GM18951 (cell line): ENCODE data around the gene ANKRD11.
A peak's percentile ranks its signal among the peaks of the same experiment; 100 is the strongest.

Experiments used
- POLR2A ChIP-seq: IDR thresholded peaks from 4 replicates; pipeline ENCODE4 v1.6.1; 2011; ENCODE audit warnings: mild to moderate bottlenecking; ENCODE audit not compliant: insufficient read length, insufficient read depth; ENCODE audit errors: extremely low read depth
- in situ Hi-C: fragments of 300-500 bp; cut with MboI; formaldehyde crosslinking; loops from one replicate; pipeline ENCODE4 v1.12.0; 2022; ENCODE audit warnings: low sequenced_read_pairs, mixed read lengths, inconsistent platforms; ENCODE audit not compliant: unreplicated experiment

Gene ANKRD11

DNA sequence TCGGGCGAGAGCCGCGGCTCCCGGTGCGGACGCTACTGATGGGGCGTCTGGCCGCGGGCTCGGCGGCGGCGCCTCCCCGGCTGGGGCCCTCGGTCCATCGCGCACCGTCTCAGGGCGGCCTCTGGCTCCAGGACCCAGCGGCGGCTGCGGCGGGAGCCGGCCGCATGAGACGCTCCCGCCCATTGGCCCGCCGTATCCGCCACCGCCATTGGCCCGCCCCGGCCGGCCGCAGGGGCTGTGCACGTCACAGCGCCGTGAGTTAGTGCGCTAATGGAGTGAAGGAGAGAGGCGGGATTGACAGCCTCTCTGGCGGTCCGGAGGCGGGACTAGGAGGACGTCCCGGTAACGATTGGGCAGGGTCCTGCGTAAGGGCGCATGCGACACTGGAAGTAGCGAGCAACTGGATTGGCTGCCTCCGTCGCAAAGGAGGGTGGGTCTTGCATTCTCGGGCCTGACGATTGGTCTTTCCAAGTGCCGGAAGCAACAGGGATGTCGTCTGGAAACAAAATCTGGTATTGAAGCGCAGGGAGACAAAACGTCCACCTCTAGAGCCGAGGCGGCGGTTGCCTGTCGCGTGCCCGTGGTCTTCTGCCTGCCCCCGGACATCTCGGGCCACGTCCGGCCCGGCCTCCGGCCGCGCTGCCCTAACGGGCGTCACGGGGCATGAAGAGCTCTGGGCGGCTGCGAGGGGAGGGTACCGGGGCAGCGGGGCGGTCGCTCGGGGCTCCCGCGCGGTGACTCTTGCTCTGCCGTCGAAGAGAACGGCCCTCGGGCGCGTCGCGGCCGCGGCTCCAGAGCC, at the start of gene ANKRD11:
Gene ANKRD11 (minus strand): TSS at position 123 of the 799 bp plus-strand sequence. CDS start 173,542 bp downstream, outside the sequence.
- peak; percentile 79 for TF ChIP-seq POLR2A
- in situ Hi-C loops = no loop called here

DNA sequence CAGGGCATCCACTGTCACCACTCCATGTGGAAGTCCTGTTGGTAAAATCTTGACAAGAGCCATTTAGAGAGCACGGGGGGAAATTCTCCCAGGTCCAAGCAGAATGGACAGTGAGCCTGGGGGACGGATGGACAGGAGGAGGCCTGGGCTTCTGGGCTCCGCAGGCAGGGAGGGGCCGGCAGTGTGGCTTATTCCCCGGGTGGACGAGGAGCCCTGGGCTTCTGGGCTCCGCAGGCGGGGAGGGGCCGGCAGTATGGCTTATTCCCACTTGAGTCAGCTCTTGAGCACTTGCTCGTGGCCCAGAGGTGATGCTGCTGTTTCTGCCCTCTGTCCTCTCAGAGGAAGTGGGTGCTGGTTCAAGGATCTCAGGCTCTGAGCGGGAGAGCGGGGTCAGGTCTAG, 47.9 kb upstream of the ANKRD11 start:
- no peak for TF ChIP-seq POLR2A

DNA sequence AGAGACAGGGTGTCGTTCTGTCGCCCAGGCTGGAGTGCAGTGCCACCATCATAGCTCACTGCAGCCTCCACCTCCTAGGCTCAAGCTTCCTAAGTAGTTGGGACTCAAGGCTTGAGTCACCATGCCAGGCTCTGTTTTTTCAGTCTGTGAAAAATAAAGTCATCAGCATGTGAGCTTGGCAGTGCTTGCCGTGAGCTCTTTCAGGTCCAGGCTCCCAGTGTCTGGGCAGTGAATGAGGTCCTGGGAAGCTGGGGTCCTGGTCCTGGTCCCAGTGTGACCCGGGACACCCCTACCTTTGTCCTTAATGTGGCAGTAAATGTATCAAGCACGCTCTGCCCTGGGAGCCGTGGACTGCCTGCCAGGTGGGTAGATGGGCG, 47.2 kb upstream of the ANKRD11 start:
- in situ Hi-C loops = no loop called here
- no peak for TF ChIP-seq POLR2A

More for the DNA sequence above, 47.9 kb upstream of the ANKRD11 start:
- in situ Hi-C loops = no loop called here

DNA sequence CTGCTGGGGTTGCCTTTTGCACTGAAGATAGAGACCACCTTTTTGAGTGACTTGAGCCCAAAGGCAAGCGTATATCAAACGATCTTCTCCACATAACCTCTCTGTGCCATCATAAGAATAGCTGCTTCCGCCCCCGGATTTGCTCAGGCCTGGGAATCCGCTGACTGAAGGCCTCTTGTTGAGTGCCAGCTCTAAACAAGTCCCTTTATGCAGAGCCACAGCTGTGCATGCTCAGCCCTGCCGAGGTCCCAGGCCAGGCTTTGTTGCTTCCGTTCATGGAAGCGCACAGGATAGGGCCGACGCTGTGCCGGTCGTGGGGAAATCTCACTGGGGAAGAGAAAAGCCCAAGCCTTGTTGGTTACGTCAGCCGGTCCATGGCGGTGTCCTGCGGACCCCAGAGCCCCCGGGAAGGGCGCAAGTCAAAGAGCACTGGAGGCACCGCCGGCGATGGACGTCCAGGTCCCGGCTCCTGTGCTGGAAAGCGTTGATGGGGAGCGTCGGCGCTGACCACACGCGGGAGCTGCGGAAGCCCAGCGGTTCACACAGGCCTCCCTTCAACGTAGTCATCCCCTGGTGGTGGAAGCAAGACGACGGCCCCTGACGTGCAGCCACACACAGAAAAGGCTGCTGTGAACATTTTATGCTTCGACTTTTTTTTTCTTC, 46.7 kb upstream of the ANKRD11 start:
- in situ Hi-C loops = no loop called here

DNA sequence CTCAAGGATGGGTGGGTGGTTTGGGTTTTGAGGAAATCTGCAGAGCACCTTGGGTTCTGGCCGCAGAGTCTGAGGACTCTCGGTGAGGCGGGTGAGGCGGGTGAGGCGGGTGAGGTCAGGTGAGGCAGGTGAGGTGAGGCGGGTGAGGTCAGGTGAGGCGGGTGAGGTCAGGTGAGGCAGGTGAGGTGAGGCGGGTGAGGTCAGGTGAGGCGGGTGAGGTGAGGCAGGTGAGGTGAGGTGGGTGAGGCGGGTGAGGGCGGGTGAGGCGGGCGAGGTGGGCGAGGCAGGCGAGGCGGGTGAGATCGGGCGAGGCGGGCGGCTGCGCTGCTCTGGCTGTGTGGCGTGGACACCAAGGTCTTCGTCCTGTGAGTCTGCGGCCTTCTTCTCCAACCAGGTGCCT, 46.0 kb upstream of the ANKRD11 start:
- no peak for TF ChIP-seq POLR2A
- in situ Hi-C loops = no loop called here

More for the DNA sequence above, 46.7 kb upstream of the ANKRD11 start:
- no peak for TF ChIP-seq POLR2A

DNA sequence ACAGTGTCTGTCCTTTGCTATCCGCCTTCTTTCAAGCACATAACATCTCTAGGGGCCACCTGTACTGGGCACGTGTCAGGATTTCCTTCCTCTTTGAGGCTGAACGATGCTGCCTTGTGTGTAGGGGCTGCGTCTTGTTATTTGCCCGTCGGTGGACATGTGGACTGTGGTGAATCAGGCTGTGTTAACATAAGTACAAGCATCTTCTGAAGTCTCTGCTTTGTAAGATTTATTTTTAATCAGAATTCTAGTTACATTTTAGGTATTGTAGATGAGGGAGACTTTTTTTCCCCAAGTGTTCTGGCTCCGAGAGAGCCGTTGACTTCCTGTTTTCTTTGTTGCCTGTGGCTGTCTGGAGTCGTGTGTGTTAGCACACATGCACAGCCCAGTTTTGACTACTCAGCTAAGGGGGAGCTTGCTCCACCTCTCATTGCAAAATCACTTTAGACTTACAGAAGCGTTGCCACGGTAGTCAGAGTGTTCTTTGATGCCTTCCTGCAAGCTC, 43.9 kb upstream of the ANKRD11 start:
- in situ Hi-C loops = no loop called here
- TF ChIP-seq POLR2A = no peak

DNA sequence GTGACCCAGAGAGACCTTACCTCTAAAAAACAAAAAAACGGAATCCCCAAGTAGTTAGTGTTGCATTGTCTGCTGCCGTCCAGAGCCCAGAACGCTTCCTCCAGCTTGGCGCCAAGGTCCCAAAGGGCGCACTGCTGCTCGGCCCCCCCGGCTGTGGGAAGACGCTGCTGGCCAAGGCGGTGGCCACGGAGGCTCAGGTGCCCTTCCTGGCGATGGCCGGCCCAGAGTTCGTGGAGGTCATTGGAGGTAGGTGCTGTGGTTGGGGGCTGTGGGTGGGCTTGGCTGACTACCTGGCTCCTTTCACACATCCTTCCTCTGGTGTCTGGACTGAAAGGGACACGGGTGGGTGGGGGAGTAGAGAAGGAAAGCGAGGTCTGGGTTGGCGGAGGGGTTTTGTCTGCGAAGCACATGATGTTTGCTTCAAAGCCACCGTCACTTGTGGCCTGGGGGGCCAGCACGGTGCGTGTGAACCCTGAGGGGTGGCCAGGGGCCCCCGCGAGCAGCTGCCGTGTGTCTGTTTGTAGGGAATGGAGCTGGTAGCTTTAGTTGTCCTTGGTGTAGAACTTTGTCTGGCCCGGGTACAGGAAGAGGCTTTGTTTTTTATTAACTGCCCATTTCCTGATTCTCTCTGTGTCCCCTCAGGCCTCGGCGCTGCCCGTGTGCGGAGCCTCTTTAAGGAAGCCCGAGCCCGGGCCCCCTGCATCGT, 41.6 kb upstream of the ANKRD11 start:
- no peak for TF ChIP-seq POLR2A
- in situ Hi-C loops = no loop called here

DNA sequence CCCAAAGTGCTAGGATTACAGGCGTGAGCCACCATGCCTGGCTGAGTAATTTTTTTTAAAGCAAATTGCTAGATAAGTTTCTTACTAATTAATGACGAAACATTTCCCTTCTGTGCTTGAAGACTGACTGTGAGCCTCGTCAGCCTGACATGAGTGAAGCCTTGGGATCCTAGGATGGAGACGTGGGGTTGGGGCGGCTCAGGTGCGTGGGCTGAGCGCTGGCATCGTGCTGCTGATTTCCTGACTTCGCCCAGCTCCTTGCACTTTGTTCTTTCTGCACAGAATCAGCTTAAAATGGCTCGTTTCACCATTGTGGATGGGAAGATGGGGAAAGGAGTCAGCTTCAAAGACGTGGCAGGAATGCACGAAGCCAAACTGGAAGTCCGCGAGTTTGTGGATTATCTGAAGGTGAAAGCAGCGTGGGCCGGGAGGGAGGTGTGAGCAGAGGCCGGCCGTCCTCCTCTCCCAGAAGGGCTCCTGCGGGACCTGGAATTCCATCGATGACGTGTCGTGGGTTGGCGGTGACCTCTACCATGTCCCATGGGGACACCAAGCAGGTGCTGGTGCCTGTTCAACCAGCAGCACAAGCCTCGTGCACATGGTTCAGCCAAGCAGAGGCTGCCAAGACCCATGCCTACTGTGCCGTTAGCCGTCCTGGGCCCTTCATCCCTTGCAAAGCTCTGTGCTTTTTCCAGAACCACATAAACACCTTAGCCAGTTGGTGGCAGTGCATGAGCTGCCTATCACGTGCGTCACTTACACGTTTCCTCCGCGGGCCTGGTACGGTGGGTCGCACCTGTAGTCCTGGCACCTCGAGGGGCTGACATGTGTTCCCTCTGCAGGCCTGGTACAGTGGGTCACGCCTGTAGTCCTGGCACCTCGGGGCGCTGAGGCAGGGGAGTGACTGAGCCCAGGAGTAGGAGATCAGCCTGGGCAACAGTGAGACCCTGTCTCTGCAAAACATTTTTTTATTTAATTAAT, 40.3 kb upstream of the ANKRD11 start:
- in situ Hi-C loops = no loop called here

DNA sequence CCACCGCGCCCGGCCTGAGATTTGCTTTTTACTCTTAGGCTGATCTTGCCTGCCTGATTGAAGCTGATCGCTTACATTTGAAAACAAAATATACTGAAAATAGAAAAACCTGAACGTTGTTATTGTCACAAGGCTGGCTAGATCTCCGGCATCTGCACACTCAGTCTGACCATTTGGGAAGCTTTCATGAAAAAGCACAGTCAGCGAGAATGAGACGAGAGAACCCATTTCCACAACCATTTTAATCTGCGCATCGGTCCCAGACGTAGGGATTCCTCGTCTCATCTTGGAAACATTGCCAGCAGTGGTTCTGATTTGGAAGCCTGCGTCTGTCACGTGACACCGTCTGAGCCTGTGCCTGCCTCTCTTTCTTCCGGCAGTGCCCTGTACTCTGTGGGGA, 38.7 kb upstream of the ANKRD11 start:
- in situ Hi-C loops = no loop called here
- no peak for TF ChIP-seq POLR2A

More for the DNA sequence above, 40.3 kb upstream of the ANKRD11 start:
- TF ChIP-seq POLR2A = no peak

DNA sequence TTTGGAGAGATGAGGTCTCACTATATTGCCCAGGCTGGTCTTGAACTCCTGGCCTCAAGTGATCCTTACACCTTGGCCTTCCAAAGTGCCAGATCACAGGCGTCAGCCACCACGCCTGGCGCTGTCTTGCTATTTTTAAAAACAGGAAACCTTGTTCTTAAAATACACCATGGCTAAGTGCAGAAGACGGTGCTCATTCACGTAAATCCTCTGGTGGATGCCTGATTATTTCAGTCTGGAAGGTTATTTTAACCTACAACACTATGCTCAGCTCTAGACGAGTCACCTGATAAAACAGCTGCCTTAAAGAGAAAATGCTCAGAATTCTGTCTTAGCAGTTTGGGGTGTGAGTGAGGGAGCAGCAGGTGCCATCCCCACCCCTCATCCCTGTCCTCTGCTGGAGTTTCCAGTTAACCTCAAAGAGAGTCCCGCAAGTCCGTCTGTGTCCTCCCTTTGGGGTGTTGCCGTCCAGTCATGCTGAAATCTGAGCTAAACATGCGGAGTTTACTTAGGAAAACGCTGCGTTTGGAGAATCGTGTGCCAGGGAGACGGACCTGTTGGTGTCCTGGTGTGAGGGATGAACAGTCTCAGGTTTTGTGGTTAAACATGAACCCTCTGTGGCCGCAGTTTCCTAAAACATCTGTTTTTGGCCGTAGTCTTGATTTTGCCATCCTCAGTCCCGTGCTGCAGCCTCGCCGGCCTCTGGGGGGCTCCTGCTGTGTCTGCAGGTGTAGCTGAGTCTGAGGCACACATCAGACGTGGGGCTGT, 35.0 kb upstream of the ANKRD11 start:
- in situ Hi-C loops = no loop called here
- no peak for TF ChIP-seq POLR2A

DNA sequence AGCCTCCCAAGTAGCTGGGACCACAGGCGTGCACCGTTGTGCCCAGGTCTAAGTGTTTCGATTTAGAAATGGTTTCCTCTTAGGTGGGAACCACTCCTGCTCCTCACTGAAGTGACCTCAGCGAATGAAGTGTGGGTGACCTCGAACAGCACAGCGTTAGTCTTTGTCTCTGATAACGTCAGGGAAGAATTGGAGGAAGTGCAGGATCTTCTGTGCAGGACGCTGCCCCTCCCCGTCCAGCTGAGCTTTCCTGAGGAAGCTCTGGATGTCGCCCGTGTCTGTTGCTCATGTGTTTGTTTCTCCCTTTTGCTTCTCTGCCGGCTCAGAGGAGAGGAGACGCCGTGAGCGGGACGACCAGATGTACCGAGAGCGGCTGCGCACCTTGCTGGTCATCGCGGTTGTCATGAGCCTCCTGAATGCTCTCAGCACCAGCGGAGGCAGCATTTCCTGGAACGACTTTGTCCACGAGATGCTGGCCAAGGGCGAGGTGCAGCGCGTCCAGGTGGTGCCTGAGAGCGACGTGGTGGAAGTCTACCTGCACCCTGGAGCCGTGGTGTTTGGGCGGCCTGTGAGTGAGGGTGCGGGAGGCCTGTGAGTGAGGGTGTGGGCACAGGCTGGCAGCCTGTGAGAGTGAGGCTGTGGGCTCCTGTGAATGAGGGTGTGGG, 33.5 kb upstream of the ANKRD11 start:
- TF ChIP-seq POLR2A = no peak
- in situ Hi-C loops = no loop called here
